HG03457 (cell line): ENCODE data around the gene GJB5.
"Not testable (repeated sequence)": the region's sequence is repeated elsewhere in the genome, so short reads cannot be mapped to it uniquely, and the experiment has no call there.

Experiments used
- ATAC-seq: cut with Tn5 transposase; IDR thresholded peaks from one replicate; pipeline ENCODE4 v1.9.1; 2021; ENCODE audit warnings: moderate number of reproducible peaks; ENCODE audit not compliant: unreplicated experiment

GJB5 gene

GRCh38 chr1:34754964-34755637 is at the start of gene GJB5:
TSS of gene GJB5 (plus strand) at chr1:34755047. CDS start at chr1:34757331, 2,284 bp downstream.
- no peak for ATAC-seq

GRCh38 chr1:34705077-34705476 is 49.8 kb upstream of the GJB5 start:
- no peak for ATAC-seq

DNA sequence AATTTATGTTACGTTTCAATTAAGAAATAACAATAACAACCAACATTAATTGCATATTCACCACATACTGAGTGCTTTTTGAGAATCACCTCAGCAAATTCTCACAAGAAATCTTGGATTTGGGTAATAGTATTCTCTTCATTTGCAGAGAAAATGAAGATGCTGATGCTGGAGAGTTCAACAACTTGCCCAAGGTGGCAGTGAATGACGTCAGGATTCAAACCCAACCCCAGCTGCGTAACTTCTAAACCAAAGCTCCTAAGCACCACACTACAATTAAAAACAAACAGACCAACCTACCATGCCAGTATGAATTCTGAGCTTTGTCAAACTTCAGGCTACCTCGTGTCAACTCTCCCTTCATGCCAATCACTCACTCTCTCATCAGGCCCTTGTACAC is 46.7 kb upstream of the GJB5 start:
- no peak for ATAC-seq

DNA sequence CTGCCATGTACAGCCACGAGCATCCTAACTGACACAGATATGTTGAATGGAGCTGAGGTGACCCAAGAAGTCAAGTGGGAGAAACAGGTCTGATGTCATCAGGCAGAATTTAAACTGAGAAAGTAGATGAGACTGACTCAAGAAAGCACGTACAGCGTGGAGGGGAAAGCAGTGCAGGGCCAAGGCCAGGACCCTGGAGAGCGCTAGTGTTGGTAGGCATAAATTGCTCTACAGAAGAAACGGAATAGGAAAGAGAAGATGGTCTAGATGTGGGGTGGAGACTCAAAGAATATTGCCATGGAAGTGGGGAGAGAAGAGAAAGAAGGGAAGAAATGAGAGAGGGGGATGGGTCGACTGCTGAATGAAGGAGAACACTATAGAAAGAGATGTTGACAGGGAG is 45.3 kb upstream of the GJB5 start:
- ATAC-seq: no peak

DNA sequence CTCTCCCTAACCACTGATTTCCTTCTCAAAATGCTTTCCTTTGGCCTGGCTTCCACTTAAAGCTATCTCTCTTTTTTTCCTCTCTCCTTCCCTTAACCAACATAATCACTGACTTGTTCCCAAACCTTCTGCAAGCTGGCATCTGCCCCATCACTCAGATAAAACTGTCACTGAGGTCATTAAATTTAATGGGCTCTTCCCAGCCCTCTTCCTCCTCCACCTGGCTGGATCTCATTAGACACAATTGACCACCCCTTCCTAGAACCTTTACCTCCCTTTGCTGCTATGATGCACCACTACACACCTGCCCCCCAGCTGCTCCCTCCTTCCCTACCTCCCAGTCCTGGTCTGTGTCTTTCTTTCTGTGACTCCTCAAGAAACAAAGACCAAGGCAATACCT is 44.0 kb upstream of the GJB5 start:
- ATAC-seq: no peak

- no peak for ATAC-seq
Measured at GRCh38 chr1:34711485-34711884, 43.4 kb upstream of the GJB5 start.

DNA sequence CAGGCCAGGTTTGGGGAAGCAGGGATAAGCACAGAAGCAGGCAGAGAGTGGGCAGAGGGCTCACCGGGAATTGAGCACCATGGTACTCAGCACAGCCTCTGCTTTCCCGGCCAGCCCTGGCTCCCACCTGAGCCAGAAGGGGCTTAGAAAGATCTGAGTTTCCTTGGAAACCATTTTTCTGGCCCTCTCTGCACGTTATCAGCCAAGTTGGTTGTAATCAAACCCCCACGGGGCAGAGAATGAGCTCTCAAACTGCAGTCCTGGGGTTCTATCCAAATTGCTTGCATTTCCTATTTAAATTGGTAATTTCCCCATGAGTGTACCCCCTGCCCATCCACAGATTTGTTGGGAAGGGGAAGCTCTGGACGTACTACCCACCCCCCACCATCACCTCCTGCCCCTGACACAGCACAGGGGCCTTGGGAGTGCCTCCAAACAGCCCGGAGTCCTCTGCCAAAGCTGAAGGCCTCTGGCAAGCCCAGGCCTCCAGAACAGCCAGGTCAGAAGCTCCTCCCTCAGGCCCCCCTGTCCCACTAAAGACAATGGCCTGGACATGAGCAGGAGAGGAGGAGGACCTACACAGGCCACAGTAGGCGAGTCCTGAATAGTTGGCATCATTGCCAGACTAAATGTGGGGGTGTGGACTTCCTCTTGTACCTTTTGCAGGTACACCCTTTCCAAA is 42.7 kb upstream of the GJB5 start:
- no peak for ATAC-seq

- ATAC-seq: no peak
Measured at GRCh38 chr1:34713443-34713842, 41.4 kb upstream of the GJB5 start.

GRCh38 chr1:34714386-34714785 is 40.5 kb upstream of the GJB5 start:
- no peak for ATAC-seq

- ATAC-seq: no peak
Measured at GRCh38 chr1:34715139-34715538, 39.7 kb upstream of the GJB5 start.

DNA sequence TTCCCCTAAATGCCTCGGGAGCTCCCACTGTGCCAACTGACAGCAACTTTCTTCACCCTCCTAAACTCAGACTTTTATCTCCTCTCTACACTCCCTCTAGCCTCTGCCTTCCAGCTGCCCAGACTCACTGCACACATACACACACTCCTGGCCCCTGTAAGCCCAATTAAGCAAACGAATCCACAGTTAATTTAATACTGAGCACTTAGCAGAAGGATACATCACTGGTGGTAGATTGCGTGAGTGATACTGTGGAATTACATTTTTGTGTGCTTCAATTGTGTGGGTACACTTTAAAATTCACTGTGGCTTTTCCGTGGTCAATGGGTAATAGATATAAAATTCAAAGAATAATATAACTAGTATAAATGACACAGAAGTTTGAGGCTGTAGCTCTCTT is 33.6 kb upstream of the GJB5 start:
- no peak for ATAC-seq

DNA sequence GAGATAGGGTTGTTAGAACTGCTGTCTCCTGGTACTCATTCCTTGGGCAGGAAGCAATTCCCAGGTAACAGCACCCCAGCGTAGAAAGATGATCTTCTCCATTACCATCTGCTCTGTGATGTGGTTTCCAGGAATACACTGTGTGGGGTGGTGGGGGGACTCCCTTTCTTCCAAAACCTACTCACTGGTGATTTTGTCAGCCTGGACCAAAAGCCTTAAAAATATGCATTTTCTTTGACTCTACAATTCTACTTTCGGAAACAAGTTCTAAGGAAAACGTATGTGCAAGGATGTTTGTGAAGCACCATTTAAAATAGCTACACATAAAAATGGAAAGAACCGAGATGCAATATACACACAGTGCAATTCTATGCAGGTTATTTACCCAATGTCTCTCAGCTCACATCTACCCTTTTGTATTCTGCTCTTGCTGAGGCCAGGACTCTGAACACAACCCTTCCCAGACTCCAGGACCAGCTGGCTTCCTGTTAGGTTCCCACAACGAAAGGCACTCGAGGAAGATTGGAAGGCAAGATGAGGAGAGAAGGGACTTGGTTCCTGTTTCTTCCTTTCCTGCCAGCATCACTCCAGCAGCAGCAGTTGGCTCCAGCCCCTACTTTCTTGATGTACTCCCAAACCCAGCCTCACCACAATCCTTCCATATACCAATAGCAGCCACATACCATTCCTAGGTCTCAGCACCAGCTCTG is 33.0 kb upstream of the GJB5 start:
- no peak for ATAC-seq

GRCh38 chr1:34726861-34727260 is 28.0 kb upstream of the GJB5 start:
- ATAC-seq: no peak

- no peak for ATAC-seq
Measured at GRCh38 chr1:34730485-34730884, 24.4 kb upstream of the GJB5 start.

- not testable (repeated sequence) for ATAC-seq
Measured at GRCh38 chr1:34732831-34733230, 22.0 kb upstream of the GJB5 start.

DNA sequence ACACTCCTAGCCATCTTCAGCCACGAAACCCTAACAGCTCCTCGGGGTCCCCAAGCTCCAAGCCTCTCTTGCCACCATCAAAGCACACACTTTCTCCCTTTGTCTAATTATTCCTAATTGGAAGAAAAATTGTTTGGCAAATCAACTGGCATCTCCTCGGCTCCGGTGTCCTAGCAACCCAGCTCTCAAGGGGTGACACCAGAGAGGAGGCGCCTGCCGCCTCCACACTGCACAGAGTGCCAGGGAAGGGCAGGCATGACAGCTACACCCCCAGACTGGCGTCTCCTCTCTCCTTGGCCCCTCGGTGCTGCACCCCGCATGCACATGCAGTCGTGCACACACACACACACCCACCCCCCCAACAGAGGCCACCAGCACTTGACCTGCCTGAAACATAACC is 18.2 kb upstream of the GJB5 start:
- no peak for ATAC-seq

GRCh38 chr1:34737236-34737635 is 17.6 kb upstream of the GJB5 start:
- not testable (repeated sequence) for ATAC-seq

- no peak for ATAC-seq
Measured at GRCh38 chr1:34739613-34740012, 15.2 kb upstream of the GJB5 start.

GRCh38 chr1:34740161-34740868 is 14.5 kb upstream of the GJB5 start:
- no peak for ATAC-seq

DNA sequence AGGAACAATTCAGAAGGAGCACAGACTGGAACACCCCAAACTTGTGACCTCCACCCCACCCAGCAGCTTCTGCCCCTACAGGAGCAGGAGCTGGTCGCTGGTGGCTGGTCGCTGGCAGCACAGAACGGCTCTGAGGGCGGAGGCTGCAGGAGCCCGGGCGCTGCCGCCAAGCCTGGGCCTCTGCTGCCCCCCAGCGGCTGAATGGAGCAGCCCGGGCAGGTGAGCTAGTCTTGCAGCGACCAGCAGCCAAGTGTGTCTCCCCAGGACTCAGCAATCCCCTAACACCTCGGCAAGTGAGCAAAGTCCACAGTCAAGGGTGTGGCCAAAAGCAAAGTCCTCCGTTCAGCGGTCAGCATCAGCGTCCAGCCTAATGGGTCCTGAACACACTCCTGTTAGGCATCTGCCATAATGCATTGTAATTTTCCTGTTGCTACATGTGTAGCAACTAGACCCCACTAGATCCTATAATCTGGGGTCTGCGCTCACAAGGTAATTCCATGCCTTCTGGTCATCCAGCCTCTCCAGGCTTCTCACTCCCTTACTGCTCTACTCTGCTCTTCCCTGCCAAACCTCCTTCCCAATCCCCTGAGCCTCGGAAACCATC is 12.1 kb upstream of the GJB5 start:
- no peak for ATAC-seq

DNA sequence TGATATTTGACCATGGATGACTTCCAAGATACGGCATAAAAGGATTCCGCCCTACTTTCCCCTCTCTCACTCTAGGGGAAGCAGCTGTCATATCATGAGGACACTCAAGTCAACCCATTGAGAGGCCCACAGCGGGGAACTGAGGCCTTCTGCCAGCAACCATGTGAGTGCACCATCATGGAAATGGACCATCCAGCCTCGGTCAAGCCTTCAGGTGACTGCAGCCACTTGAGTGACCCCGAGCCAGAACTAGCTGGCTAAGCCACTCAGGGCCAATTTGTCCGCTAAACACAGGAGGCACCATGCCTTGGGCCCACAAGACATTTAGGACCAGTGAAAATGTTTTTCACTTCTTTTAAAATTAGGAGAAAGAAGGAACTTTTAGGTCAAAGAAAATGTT is 11.1 kb upstream of the GJB5 start:
- ATAC-seq: no peak
